Sigmoid colon (tissue), 7 donors: ENCODE results near the gene UGT1A10. TPM values are rescaled to one million over a fixed set of nuclear protein-coding genes. Genes with fewer than 3 reads are reported as not detected.

Experiments
- DNase-seq: peaks from one replicate; pipeline ENCODE4 v3.0.0-alpha.2; 2019
- H3K27ac ChIP-seq, 4 donors: fragments of 200-600 bp; sonication (generic); one replicate each; pipeline ENCODE4 v1.5.1; 2016 to 2019; ENCODE audit warnings: mild to moderate bottlenecking in 1 of 4
- H3K27me3 ChIP-seq, 3 donors: fragments of 200-600 bp; sonication (generic); one replicate each; pipeline ENCODE4 v1.5.1; 2019; ENCODE audit warnings: mild to moderate bottlenecking in 1 of 3
- H3K36me3 ChIP-seq, 4 donors: fragments of 200-600 bp; sonication (generic); one replicate each; pipeline ENCODE4 v1.5.1; 2016 to 2019
- H3K4me1 ChIP-seq, 4 donors: fragments of 200-600 bp; sonication (generic); one replicate each; pipeline ENCODE4 v1.5.1; 2017 to 2019
- H3K4me3 ChIP-seq, 4 donors: fragments of 200-600 bp; sonication (generic); one replicate each; pipeline ENCODE4 v1.5.1; 2017 to 2019; ENCODE audit warnings: mild to moderate bottlenecking in 2 of 4, moderate library complexity in 1 of 4
- H3K9me3 ChIP-seq, 4 donors: fragments of 200-600 bp in 3 of 4; sonication (generic) in 3 of 4; one replicate each; pipeline versions ENCODE4 v1.5.1 to v1.6.1; 2013 to 2019
- CTCF ChIP-seq, 4 experiments: fragments of 450-650 bp in 3 of 4; fragments of 200-600 bp in 1 of 4; IDR thresholded peaks; one replicate each; pipeline ENCODE4 v1.5.1; 2016 to 2019; ENCODE audit warnings: antibody characterized with exemption in 4 of 4, mild to moderate bottlenecking in 3 of 4, moderate library complexity in 2 of 4
- EP300 ChIP-seq, 4 donors: sonication (generic); formaldehyde crosslinking; IDR thresholded peaks; one replicate each; pipeline ENCODE4 v1.6.1; 2017; ENCODE audit warnings: antibody characterized with exemption in 4 of 4
- POLR2A ChIP-seq, 2 donors: fragments of 450-650 bp; IDR thresholded peaks; one replicate each; pipeline ENCODE4 v1.6.1; 2016; ENCODE audit warnings: antibody characterized with exemption in 2 of 2, mild to moderate bottlenecking in 2 of 2, moderate library complexity in 2 of 2
- POLR2AphosphoS5 ChIP-seq, 4 donors: sonication (generic); formaldehyde crosslinking; IDR thresholded peaks; one replicate each; pipeline ENCODE4 v1.6.1; 2017; ENCODE audit warnings: antibody characterized with exemption in 4 of 4
- WGBS, 2 donors: extraction: QIAGEN DNeasy Blood & Tissue Kit; methylation state at CpG; one replicate each; pipeline ENCODE4 v1.1.7; 2013; 5-methylcytosine and 5-hydroxymethylcytosine counted together
- intact Hi-C: fragments of 100-400 bp; cut with DNase I; formaldehyde crosslinking; loops from one replicate; pipeline ENCODE4 v1.15.1; 2023
- polyA plus RNA-seq, 3 donors: library from polyadenylated mRNA; stranded (reverse); fragments of 200-250 nt; gene quantifications; one replicate each; pipeline ENCODE4 v1.2.3, GENCODE V29; 2013
- total RNA-seq, 4 donors: library from RNA; depleted of rRNA; stranded (reverse); fragments of >200 nt; gene quantifications; one replicate each; pipeline ENCODE4 v1.1.0, GENCODE V29; 2016
- donor health status: healthy with polysubstance abuse.
- donor health status: Bipolar disorder and iron deficiency.
- donor health status: healthy.

UGT1A10 gene
- total and polyA plus RNA-seq, 7 donors, result 10.8 to 27.3 (median 19.7) TPM; not detected in 4

GRCh38 chr2:233766416-233766815 is 130.2 kb downstream of the UGT1A10 start:
- Histone ChIP-seq H3K9me3 (no peaks in the 10 kb centered on the region), H3K36me3 (no peaks in the 10 kb centered on the region), H3K4me3 (no peak overlapping the region), H3K27ac (no peak overlapping the region), H3K27me3 (no peaks in the 10 kb centered on the region), H3K4me1 (no peaks in the 10 kb centered on the region)
- no peak for DNase-seq
- intact Hi-C loops, result no loop called here
- TF ChIP-seq POLR2A (IDR thresholded peaks at IDR 0.05) (no peak), CTCF (IDR thresholded peaks at IDR 0.05) (no peak), POLR2AphosphoS5 (IDR thresholded peaks at IDR 0.05) (no peak), EP300 (IDR thresholded peaks at IDR 0.05) (no peak)
- 70 to 78% methylated on average over 4 of the region's 4 CpGs for WGBS, 2 donors

- TF ChIP-seq CTCF (IDR thresholded peaks at IDR 0.05) (no peak), POLR2AphosphoS5 (IDR thresholded peaks at IDR 0.05) (no peak), EP300 (IDR thresholded peaks at IDR 0.05) (no peak), POLR2A (IDR thresholded peaks at IDR 0.05) (no peak)
- no peaks in the 10 kb centered on the region for H3K27me3 ChIP-seq
- H3K4me3 ChIP-seq, result no peak overlapping the region
- intact Hi-C loops, result no loop called here
- H3K36me3 ChIP-seq, result no peaks in the 10 kb centered on the region
- no peak overlapping the region for H3K27ac ChIP-seq
- H3K9me3 ChIP-seq, result no peaks in the 10 kb centered on the region
- no peaks in the 10 kb centered on the region for H3K4me1 ChIP-seq
- WGBS, 2 donors, result 84 to 94% methylated on average over 4 of the region's 4 CpGs
- DNase-seq, result no peak
Observed at GRCh38 chr2:233768076-233768475, 131.8 kb downstream of the UGT1A10 start.

- H3K4me1 ChIP-seq, result no peaks in the 10 kb centered on the region
- H3K4me3 ChIP-seq, result no peak overlapping the region
- no peaks in the 10 kb centered on the region for H3K36me3 ChIP-seq
- H3K27me3 ChIP-seq, result no peaks in the 10 kb centered on the region
- WGBS, 2 donors, result 94 to 96% methylated on average over 9 of the region's 9 CpGs
- no peaks in the 10 kb centered on the region for H3K9me3 ChIP-seq
- TF ChIP-seq CTCF (IDR thresholded peaks at IDR 0.05), result no peak
- no peak for TF ChIP-seq POLR2AphosphoS5 (IDR thresholded peaks at IDR 0.05)
- no peak for TF ChIP-seq POLR2A (IDR thresholded peaks at IDR 0.05)
- no peak for TF ChIP-seq EP300 (IDR thresholded peaks at IDR 0.05)
- no peak overlapping the region for H3K27ac ChIP-seq
- intact Hi-C loops, result no loop called here
- no peak for DNase-seq
Observed at GRCh38 chr2:233769260-233769659, 133.0 kb downstream of the UGT1A10 start.

GRCh38 chr2:233772153-233772552 is 135.9 kb downstream of the UGT1A10 start:
- no peaks in the 10 kb centered on the region for H3K27me3 ChIP-seq
- TF ChIP-seq POLR2AphosphoS5 (IDR thresholded peaks at IDR 0.05) (no peak), EP300 (IDR thresholded peaks at IDR 0.05) (no peak), CTCF (IDR thresholded peaks at IDR 0.05) (no peak), POLR2A (IDR thresholded peaks at IDR 0.05) (no peak)
- DNase-seq, result no peak
- 93 to 95% methylated on average over 16 of the region's 16 CpGs for WGBS, 2 donors
- H3K9me3 ChIP-seq, result no peaks in the 10 kb centered on the region
- no peaks in the 10 kb centered on the region for H3K36me3 ChIP-seq
- no peaks in the 10 kb centered on the region for H3K4me1 ChIP-seq
- H3K27ac ChIP-seq, result no peak overlapping the region
- intact Hi-C loops, result no loop called here
- H3K4me3 ChIP-seq, result no peak overlapping the region

GRCh38 chr2:233772583-233772982 is 136.3 kb downstream of the UGT1A10 start:
- no peak overlapping the region for H3K27ac ChIP-seq
- no peak for DNase-seq
- H3K36me3 ChIP-seq, result no peaks in the 10 kb centered on the region
- H3K27me3 ChIP-seq, result no peaks in the 10 kb centered on the region
- 69 to 76% methylated on average over 5 of the region's 5 CpGs for whole genome bisulfite sequencing, 2 donors
- H3K9me3 ChIP-seq, result no peaks in the 10 kb centered on the region
- H3K4me1 ChIP-seq, result no peaks in the 10 kb centered on the region
- TF ChIP-seq EP300 (IDR thresholded peaks at IDR 0.05), result no peak
- TF ChIP-seq POLR2A (IDR thresholded peaks at IDR 0.05), result no peak
- no peak for TF ChIP-seq CTCF (IDR thresholded peaks at IDR 0.05)
- no peak for TF ChIP-seq POLR2AphosphoS5 (IDR thresholded peaks at IDR 0.05)
- intact Hi-C loops, result no loop called here
- H3K4me3 ChIP-seq, result no peak overlapping the region
